Measurements from ENCODE around the gene SHISA3. TPM values are rescaled to one million over a fixed set of nuclear protein-coding genes. Genes with fewer than 3 reads are reported as not detected.

SHISA3 gene
- total RNA-seq, 2 experiments from 2014 or later: 0.38 TPM; not detected in 1

- no peak for DNase-seq (ENCODE audit: low spot score)
- H2AFZ ChIP-seq (ENCODE audit: low read length): no peak overlapping the region
- H3K79me2 ChIP-seq (ENCODE audit: insufficient read depth, low read depth, low read length): no peaks in the 10 kb centered on the region
- ChIA-PET CTCF (ENCODE audit: unreplicated experiment) (no interaction called here), POLR2A (no interaction called here)
- H3K4me2 ChIP-seq (ENCODE audit: low read length): no peak overlapping the region
- H3K27ac ChIP-seq (ENCODE audit: low read depth, low read length, poor library complexity, severe bottlenecking): no peak overlapping the region
- intact Hi-C loops (cut with micrococcal nuclease; ENCODE audit: unreplicated experiment): no loop called here
- no peak overlapping the region for H3K4me3 ChIP-seq (ENCODE audit: low read depth, low read length, poor library complexity, severe bottlenecking)
- H3K36me3 ChIP-seq (ENCODE audit: insufficient read depth, low read length): no peaks in the 10 kb centered on the region
- no TSS peak for BruUV-seq (replicated peaks)
- H3K4me1 ChIP-seq (ENCODE audit: insufficient read depth, low read length, poor library complexity, severe bottlenecking): no peaks in the 10 kb centered on the region
- TF ChIP-seq EZH2phosphoT487 (IDR thresholded peaks at IDR 0.05; ENCODE audit: borderline replicate concordance, low read depth, low read length) (no peak), CTCF (conservative IDR thresholded peaks at IDR 0.05; ENCODE audit: low read length) (no peak)
- H4K20me1 ChIP-seq (ENCODE audit: insufficient read depth, low read length): no peaks in the 10 kb centered on the region
- no peaks in the 10 kb centered on the region for H3K9me2 ChIP-seq (ENCODE audit: insufficient read depth, low read length)
- no peaks in the 10 kb centered on the region for H3K9me3 ChIP-seq (ENCODE audit: low read length)
Measured at GRCh38 chr4:42357325-42357724, 40.0 kb upstream of the SHISA3 start.

GRCh38 chr4:42359711-42360110 lies 37.6 kb upstream of the SHISA3 start:
- no peak overlapping the region for H3K4me2 ChIP-seq (ENCODE audit: low read length)
- CTCF ChIA-PET (ENCODE audit: unreplicated experiment): no interaction called here

More at GRCh38 chr4:42359711-42360110, 37.6 kb upstream of the SHISA3 start:
- H2AFZ ChIP-seq (ENCODE audit: low read length): no peak overlapping the region
- POLR2A ChIA-PET: interaction anchor here (0.7 to 1.9 kb wide), 3 partner anchors 10 to 156 kb away, joined by 3 to 6 read pairs (median 3); no protein-coding TSS in a partner anchor
- no peak overlapping the region for H3K4me3 ChIP-seq (ENCODE audit: low read depth, low read length, poor library complexity, severe bottlenecking)
- H3K79me2 ChIP-seq (ENCODE audit: insufficient read depth, low read depth, low read length): no peaks in the 10 kb centered on the region
- no peaks in the 10 kb centered on the region for H3K9me2 ChIP-seq (ENCODE audit: insufficient read depth, low read length)
- H4K20me1 ChIP-seq (ENCODE audit: insufficient read depth, low read length): no peaks in the 10 kb centered on the region
- BruUV-seq (replicated peaks): no TSS peak
- no peaks in the 10 kb centered on the region for H3K36me3 ChIP-seq (ENCODE audit: insufficient read depth, low read length)
- H3K9me3 ChIP-seq (ENCODE audit: low read length): no peaks in the 10 kb centered on the region
- TF ChIP-seq CTCF (conservative IDR thresholded peaks at IDR 0.05; ENCODE audit: low read length): no peak
- no peak for TF ChIP-seq EZH2phosphoT487 (IDR thresholded peaks at IDR 0.05; ENCODE audit: borderline replicate concordance, low read depth, low read length)
- H3K4me1 ChIP-seq (ENCODE audit: insufficient read depth, low read length, poor library complexity, severe bottlenecking): no peaks in the 10 kb centered on the region
- intact Hi-C loops (cut with micrococcal nuclease; ENCODE audit: unreplicated experiment): no loop called here
- H3K27ac ChIP-seq (ENCODE audit: low read depth, low read length, poor library complexity, severe bottlenecking): no peak overlapping the region
- no peak for DNase-seq (ENCODE audit: low spot score)
